Measurements from ENCODE around the gene NFILZ.

DNA sequence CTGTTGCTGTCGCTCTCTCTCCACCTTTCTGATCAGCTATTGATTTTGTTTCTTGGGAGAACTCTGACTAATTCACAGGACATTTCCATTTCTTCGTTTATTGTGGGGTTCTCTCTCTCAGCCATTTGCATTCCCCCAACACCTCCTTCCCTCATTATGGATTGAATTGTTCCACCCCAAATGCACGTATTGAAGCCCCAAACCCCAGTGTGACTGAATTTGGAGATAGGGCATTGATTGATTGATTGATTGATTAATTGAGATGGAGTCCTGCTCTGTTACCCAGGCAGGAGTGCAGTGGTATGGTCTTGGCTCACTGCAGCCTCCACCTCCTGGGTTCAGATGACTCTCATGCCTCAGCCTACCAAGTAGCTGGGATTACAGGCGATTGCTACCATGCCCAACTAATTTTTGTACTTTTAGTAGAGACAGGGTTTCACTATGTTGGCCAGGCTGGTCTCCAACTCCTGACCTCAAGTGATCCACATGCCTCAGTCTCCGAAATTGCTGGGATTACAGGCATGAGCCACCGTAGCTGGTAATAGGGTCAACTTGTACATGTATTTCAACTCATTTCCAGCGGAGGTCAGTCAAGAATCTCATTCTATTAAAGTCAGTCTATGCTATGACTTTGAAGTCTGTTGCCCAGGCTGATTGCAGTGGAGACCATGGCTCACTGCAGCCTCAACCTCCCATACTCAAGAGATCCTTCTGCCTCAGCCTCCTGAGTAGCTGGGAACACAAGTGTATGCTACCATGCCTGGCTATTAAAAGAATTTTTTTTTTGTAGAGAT is 13.6 kb downstream of the NFILZ start:
- TF ChIP-seq, protein P1, sequence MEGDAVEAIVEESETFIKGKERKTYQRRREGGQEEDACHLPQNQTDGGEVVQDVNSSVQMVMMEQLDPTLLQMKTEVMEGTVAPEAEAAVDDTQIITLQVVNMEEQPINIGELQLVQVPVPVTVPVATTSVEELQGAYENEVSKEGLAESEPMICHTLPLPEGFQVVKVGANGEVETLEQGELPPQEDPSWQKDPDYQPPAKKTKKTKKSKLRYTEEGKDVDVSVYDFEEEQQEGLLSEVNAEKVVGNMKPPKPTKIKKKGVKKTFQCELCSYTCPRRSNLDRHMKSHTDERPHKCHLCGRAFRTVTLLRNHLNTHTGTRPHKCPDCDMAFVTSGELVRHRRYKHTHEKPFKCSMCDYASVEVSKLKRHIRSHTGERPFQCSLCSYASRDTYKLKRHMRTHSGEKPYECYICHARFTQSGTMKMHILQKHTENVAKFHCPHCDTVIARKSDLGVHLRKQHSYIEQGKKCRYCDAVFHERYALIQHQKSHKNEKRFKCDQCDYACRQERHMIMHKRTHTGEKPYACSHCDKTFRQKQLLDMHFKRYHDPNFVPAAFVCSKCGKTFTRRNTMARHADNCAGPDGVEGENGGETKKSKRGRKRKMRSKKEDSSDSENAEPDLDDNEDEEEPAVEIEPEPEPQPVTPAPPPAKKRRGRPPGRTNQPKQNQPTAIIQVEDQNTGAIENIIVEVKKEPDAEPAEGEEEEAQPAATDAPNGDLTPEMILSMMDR (IDR thresholded peaks at IDR 0.05): no peak
- no peak for TF ChIP-seq ZFX (IDR thresholded peaks at IDR 0.05; ENCODE audit: borderline replicate concordance)

Measured in 22Rv1 (cell line).